ENCODE data around the gene HCN3.

DNA sequence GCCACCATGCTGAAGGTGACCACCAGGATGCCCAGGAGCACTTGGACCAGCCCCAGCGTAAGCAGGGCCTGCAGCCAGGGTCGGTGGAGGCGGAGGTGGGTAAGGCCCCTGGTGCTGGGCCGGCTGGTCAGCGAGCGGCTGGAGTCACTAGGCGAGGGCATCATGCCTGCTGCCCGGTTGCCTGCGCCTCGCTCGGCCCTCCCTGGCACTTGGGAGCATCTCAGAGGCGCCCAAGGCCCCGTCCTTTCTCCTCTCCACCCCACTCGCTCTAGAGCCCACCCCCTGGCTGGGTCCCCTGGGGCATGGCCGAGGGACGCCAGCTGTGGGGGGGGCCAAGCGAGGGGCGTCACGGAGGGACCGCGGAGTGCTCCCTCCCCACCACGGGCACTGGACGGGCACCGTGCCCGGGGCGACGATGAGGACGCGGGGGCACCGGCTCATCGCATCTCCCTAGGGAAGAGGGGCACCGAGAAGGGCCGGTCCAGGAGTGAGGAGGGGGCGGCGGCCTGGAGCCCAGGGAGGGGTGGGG, 22.5 kb upstream of the HCN3 start:
- TF ChIP-seq, protein P1, sequence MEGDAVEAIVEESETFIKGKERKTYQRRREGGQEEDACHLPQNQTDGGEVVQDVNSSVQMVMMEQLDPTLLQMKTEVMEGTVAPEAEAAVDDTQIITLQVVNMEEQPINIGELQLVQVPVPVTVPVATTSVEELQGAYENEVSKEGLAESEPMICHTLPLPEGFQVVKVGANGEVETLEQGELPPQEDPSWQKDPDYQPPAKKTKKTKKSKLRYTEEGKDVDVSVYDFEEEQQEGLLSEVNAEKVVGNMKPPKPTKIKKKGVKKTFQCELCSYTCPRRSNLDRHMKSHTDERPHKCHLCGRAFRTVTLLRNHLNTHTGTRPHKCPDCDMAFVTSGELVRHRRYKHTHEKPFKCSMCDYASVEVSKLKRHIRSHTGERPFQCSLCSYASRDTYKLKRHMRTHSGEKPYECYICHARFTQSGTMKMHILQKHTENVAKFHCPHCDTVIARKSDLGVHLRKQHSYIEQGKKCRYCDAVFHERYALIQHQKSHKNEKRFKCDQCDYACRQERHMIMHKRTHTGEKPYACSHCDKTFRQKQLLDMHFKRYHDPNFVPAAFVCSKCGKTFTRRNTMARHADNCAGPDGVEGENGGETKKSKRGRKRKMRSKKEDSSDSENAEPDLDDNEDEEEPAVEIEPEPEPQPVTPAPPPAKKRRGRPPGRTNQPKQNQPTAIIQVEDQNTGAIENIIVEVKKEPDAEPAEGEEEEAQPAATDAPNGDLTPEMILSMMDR (IDR thresholded peaks at IDR 0.05; ENCODE audit: insufficient read depth, low read length): no peak
- TF ChIP-seq POLR2AphosphoS5 (IDR thresholded peaks at IDR 0.05; ENCODE audit: low read depth) (no peak), GABPA (IDR thresholded peaks at IDR 0.05; ENCODE audit: low read depth) (no peak), SPI1 (IDR thresholded peaks at IDR 0.05; ENCODE audit: borderline replicate concordance, low read depth) (no peak)
- TF ChIP-seq, protein P2, sequence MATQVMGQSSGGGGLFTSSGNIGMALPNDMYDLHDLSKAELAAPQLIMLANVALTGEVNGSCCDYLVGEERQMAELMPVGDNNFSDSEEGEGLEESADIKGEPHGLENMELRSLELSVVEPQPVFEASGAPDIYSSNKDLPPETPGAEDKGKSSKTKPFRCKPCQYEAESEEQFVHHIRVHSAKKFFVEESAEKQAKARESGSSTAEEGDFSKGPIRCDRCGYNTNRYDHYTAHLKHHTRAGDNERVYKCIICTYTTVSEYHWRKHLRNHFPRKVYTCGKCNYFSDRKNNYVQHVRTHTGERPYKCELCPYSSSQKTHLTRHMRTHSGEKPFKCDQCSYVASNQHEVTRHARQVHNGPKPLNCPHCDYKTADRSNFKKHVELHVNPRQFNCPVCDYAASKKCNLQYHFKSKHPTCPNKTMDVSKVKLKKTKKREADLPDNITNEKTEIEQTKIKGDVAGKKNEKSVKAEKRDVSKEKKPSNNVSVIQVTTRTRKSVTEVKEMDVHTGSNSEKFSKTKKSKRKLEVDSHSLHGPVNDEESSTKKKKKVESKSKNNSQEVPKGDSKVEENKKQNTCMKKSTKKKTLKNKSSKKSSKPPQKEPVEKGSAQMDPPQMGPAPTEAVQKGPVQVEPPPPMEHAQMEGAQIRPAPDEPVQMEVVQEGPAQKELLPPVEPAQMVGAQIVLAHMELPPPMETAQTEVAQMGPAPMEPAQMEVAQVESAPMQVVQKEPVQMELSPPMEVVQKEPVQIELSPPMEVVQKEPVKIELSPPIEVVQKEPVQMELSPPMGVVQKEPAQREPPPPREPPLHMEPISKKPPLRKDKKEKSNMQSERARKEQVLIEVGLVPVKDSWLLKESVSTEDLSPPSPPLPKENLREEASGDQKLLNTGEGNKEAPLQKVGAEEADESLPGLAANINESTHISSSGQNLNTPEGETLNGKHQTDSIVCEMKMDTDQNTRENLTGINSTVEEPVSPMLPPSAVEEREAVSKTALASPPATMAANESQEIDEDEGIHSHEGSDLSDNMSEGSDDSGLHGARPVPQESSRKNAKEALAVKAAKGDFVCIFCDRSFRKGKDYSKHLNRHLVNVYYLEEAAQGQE (IDR thresholded peaks at IDR 0.05; ENCODE audit: insufficient replicate concordance, low read depth): no peak
